Hindlimb muscle (tissue), 1 donor: ENCODE results near the gene HRH2. TPM values are rescaled to one million over a fixed set of nuclear protein-coding genes. Genes with fewer than 3 reads are reported as not detected.
"Not testable (repeated sequence)": the region's sequence is repeated elsewhere in the genome, so short reads cannot be mapped to it uniquely, and the experiment has no call there.

ENCODE experiments used
- DNase-seq: peaks from one replicate; pipeline ENCODE4 v3.0.0-alpha.2; 2013
- polyA plus RNA-seq: library from polyadenylated mRNA; unstranded; fragments of 120-200 nt; gene quantifications from one replicate; pipeline ENCODE4 v1.2.1, GENCODE V29; 2013; ENCODE audit not compliant: insufficient read length

Gene HRH2
- polyA plus RNA-seq, 1 donor, result 0.94 TPM

DNA sequence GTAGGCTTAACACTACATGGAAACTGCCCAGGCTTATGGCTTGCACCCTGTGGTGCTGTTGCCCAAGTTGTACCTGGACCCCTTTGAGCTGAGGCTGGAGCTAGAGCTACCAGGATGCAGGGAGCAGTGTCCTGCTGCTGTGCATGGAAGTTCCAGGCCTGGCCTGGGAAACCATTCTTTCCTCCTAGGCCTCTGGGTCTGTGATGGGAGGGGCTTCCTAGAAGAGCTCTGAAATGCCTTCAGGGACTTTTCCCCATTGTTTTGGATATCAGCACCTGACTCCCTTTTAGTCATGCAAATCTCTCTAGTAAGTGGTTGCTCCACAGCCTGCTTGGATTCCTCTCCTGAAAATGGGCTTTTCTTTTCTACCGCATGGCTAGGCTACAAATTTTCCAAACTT lies 7.9 kb upstream of the HRH2 start:
- no peak for DNase-seq

GRCh38 chr5:175650430-175651205 lies 7.3 kb upstream of the HRH2 start:
- not testable (repeated sequence) for DNase-seq

- DNase-seq, result no peak
Observed at GRCh38 chr5:175652741-175653663, 4.9 kb upstream of the HRH2 start.

GRCh38 chr5:175653763-175654162 lies 4.1 kb upstream of the HRH2 start:
- DNase-seq, result no peak

- DNase-seq, result no peak
Observed at GRCh38 chr5:175654339-175654738, 3.5 kb upstream of the HRH2 start.

GRCh38 chr5:175654807-175655206 lies 3.1 kb upstream of the HRH2 start:
- DNase-seq, result no peak

DNA sequence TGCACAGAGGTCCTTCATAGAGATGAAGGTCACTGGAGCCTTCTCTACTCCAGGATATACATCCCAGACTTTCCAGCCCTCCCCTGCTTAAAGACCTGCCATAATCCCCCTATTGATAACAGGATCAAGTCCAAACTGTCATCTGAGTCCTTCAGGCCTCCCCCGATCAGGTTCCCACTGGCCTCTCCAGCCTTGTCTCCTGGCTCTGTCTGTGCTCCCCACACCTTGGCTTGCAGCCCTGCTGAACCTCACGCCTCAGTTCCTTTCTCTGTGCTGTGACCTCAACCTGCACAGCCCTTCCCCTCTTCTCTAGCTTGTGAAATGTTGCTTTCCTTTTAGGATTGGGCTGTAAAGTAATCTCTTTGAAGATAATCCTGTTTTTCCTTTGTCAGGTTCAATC lies 2.5 kb upstream of the HRH2 start:
- DNase-seq, result no peak

DNA sequence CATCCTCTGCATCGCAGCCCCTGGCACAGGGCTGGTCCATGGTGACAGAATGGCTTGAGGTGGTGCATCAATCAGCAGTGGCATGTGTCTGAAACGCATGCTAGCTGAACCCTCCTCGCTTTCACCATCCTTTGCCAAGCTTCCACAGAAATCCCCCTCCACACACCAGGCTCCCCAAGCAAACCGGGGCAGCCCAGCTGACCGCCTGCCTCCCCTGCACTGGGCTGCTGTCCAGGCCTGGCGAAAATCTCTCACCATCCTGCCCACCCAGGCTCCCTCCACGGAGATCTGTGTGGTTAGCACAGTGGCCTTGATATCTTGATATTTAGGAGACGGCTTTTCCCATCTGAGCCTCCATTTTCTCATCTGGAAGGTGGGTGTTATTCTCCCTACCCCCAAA lies 905 bp upstream of the HRH2 start:
- no peak for DNase-seq

DNA sequence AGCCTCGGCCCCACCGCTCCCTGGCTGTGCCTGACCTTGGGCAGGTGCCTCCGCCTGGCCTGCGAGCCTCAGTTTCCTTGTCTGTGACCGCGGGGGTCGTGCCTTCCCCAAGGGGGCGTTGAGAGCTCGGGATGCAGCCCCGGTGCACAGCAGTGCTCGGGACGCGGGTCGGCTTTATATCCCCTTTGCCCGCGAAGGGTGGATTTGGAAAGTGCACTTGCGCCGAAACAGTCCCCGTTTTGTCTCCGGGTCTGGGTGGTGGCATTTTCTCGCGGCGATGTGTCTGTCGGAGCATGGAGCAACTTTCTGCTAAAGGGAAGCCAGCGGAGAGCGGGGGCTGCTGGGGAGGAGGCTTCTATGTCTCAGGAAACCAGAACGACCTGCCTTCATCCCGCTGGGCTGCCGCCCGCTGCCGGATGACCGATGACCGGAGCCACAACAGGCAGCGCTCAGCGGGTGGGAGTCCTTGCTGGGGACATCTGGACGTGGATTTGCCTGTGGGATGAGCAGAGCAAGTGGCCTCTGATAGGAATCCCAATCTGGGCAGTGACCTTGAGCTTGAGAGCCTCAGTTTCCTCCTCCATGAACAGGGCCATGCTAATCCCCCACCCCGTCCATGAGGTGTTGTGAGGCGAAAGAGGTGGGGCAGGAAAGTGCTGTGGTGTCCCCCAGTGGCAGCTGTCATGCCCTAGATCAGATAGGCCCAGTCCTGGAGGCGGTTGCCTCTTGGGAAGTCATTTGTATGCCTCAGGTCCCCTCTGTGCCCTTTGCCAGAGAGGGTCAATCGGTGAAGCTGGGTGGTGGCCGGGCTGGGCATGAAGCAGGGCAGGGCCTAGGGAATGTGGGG lies 651 bp downstream of the HRH2 start:
- DNase-seq, result no peak

- DNase-seq, result no peak
Observed at GRCh38 chr5:175659546-175660253, 1.8 kb downstream of the HRH2 start.

DNA sequence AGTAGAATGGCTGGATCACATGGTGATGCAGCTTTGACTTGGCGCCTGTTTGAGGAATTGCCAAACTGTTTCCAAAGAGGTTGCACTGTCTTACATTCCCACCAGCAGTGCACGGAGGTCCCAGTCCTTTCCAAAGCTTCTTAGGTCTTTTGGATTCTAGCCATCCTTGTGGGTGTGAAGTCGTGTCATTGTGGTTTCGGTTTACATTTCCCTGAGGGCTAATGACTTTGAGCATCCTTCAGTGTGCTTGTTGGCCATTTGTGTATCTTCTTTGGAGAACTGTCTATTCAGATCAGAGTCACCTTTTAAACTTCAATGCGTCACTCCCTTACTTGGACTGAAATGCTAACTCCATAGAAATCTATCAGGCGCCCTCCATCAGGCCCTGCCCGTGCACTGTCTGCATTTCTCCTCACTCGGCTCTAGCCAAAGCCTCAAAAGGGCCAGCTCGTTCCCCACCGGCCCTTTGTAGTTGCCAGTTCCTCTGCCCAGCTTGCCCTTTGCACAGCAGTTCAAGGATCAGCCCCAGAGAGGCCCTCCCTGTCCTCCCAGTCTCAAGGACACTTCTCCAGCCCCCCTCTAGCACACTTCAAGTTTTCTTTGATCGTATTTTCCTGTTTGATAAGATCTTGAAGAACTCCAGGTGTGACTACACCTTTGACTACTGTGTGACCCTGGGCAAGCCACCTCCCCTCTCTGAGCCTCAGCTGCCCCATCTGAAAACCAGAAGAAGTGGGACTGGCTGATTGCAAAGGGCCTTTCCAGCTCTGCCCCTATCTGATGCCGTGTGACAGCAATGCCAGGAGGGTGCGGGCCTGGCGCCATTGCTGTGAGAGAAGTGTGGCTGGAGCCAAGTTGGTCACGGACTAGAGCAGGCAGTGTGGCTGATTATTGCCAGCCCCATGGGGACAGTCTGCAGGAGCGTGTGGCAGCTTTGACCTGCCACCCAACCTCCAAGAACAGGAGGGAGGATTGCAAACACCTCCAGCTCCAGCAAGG lies 5.6 kb downstream of the HRH2 start:
- no peak for DNase-seq

DNA sequence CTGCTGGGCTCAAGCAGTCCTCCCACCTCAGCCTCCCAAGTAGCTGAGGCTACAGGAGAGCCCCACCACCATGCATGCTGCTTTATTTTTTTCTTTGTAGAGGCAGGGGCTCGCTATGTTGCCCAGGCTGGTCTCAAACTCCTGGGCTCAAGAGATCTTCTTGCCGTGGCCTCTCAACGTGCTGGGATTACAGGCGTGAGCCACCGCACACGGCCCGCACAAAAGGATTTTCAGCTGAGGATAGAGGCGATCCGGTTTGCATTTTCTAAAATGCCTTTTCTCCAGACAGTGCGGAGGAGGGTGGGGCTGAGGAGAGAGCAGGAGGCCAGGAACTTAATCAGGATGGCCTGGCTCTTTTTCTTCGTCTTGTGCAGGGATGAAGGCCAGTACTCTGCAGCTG lies 6.9 kb downstream of the HRH2 start:
- no peak for DNase-seq

DNA sequence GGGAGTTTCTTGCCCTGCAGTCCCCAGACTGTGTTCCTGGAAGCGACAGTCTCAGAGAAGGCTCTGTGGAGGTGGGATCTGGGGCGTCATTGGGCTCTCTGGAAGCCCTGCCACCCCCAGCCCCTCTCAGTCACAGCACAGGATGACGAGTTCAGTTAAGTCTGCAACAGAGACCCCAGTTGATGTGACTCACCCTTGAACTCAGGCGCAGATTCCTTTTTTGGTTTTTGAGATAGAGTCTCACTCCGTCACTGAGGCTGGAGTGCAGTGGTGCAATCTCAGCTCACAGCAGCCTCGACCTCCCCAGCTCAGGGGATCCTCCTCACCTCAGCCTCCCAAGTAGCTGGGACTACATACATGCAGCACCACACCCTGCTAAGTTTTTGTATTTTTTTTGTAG lies 8.3 kb downstream of the HRH2 start:
- DNase-seq, result no peak

- DNase-seq, result no peak
Observed at GRCh38 chr5:175668006-175668405, 10.1 kb downstream of the HRH2 start.

- no peak for DNase-seq
Observed at GRCh38 chr5:175670372-175670771, 12.5 kb downstream of the HRH2 start.

GRCh38 chr5:175671013-175671412 lies 13.1 kb downstream of the HRH2 start:
- no peak for DNase-seq

GRCh38 chr5:175672976-175673648 lies 15.2 kb downstream of the HRH2 start:
- no peak for DNase-seq

- no peak for DNase-seq
Observed at GRCh38 chr5:175674731-175675346, 17.0 kb downstream of the HRH2 start.

DNA sequence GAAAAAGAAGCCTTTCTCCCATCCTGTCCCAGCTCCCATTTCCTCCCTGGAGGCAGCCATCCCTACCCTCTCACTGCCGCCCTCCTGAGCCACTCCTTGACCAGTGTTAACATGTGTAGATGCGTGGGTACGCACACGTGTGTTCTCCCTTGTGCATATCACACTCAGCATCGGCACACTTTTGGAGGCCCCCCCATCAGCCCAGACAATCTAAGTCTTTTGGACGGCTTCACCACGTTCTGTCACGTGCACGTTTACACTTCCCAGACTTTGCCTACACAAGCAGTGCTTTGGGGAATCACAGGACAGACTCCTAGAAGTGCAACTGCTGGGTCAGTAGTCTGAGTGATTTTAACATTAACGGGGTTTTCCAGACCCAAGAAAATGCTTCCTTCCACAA lies 18.0 kb downstream of the HRH2 start:
- DNase-seq, result no peak

- DNase-seq, result no peak
Observed at GRCh38 chr5:175677571-175677970, 19.7 kb downstream of the HRH2 start.
